Left lung (tissue), 10 donors: ENCODE measurements around the gene PARVG. TPM values are rescaled to one million over a fixed set of nuclear protein-coding genes. Genes with fewer than 3 reads are reported as not detected.
A peak's percentile ranks its signal among the peaks of the same experiment; 100 is the strongest.

Experiments
- ATAC-seq: fragments of 200-7000 bp; cut with Tn5 transposase; one replicate; pipeline ENCODE4 v1.9.1; 2020; ENCODE audit warnings: moderate library complexity
- DNase-seq, 4 donors: peaks; one replicate each; pipeline ENCODE4 v3.0.0-alpha.2; 2013 to 2020
- H3K27ac ChIP-seq, 2 donors: fragments of 200-600 bp; sonication (generic) in 1 of 2; one replicate each; pipeline versions ENCODE4 v1.5.0 to v1.8.0; 2020 to 2021
- H3K27me3 ChIP-seq, 2 donors: fragments of 200-600 bp; sonication (generic) in 1 of 2; one replicate each; pipeline versions ENCODE4 v1.5.0 to v1.8.0; 2020 to 2021
- H3K36me3 ChIP-seq, 2 donors: fragments of 200-600 bp; sonication (generic) in 1 of 2; one replicate each; pipeline versions ENCODE4 v1.5.0 to v1.8.0; 2020 to 2021
- H3K4me1 ChIP-seq, 2 donors: fragments of 200-600 bp; one replicate each; pipeline ENCODE4 v1.8.0; 2021
- H3K4me3 ChIP-seq, 2 donors: fragments of 200-600 bp; sonication (generic) in 1 of 2; one replicate each; pipeline versions ENCODE4 v1.5.0 to v1.8.0; 2020 to 2021; ENCODE audit warnings: mild to moderate bottlenecking in 1 of 2
- H3K9me3 ChIP-seq, 2 donors: fragments of 200-600 bp; sonication (generic) in 1 of 2; one replicate each; pipeline versions ENCODE4 v1.5.0 to v1.8.0; 2020 to 2021
- intact Hi-C, 2 donors: fragments of 100-400 bp; cut with DNase I; formaldehyde crosslinking; loops; one replicate each; pipeline versions ENCODE4 v1.11.2 to v1.14.2; 2022
- polyA plus RNA-seq, 6 donors: library from polyadenylated mRNA; unstranded; fragments of 120-200 nt; gene quantifications; one replicate each; pipeline ENCODE4 v1.2.1, GENCODE V29; 2013; ENCODE audit not compliant: insufficient read length in 6 of 6
- total RNA-seq, 2 donors: library from RNA; stranded (reverse); fragmentation: NEBNext Ultra II Directional; extraction: Animal tissue kit (Norgen Biotek cat#: 25700); gene quantifications; one replicate each; pipeline ENCODE4 v1.2.1, GENCODE V29; 2021
- TF ChIP-seq, protein P1 (sequence below), 2 donors: fragments of 200-600 bp; sonication (generic) in 1 of 2; IDR thresholded peaks; one replicate each; pipeline versions ENCODE4 v1.5.0 to v1.8.0; 2021; ENCODE audit warnings: antibody characterized with exemption in 2 of 2
- donor health status: DM: no; HTN: yes; CAD: no.
- donor health status: DM: no; HTN: no; CAD: no.

Gene PARVG
- total and polyA plus RNA-seq, 8 donors = 3.0 to 57.9 (median 3.5) TPM

GRCh38 chr22:44146088-44146861 is 34.5 kb upstream of the PARVG start:
- Histone ChIP-seq H3K4me1 (no peaks in the 10 kb centered on the region), H3K36me3 (peaks cover 0 to 40% of the 10 kb centered on the region in 2 donors), H3K9me3 (no peaks in the 10 kb centered on the region), H3K4me3 (no peak overlapping the region), H3K27ac (no peak overlapping the region), H3K27me3 (no peaks in the 10 kb centered on the region)
- DNase-seq = no peak
- ATAC-seq = no peak
- TF ChIP-seq, protein P1, sequence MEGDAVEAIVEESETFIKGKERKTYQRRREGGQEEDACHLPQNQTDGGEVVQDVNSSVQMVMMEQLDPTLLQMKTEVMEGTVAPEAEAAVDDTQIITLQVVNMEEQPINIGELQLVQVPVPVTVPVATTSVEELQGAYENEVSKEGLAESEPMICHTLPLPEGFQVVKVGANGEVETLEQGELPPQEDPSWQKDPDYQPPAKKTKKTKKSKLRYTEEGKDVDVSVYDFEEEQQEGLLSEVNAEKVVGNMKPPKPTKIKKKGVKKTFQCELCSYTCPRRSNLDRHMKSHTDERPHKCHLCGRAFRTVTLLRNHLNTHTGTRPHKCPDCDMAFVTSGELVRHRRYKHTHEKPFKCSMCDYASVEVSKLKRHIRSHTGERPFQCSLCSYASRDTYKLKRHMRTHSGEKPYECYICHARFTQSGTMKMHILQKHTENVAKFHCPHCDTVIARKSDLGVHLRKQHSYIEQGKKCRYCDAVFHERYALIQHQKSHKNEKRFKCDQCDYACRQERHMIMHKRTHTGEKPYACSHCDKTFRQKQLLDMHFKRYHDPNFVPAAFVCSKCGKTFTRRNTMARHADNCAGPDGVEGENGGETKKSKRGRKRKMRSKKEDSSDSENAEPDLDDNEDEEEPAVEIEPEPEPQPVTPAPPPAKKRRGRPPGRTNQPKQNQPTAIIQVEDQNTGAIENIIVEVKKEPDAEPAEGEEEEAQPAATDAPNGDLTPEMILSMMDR (IDR thresholded peaks at IDR 0.05) = no peak
- intact Hi-C loops = no loop called here

- Histone ChIP-seq H3K4me1 (no peaks in the 10 kb centered on the region), H3K27ac (no peak overlapping the region), H3K9me3 (no peaks in the 10 kb centered on the region), H3K36me3 (peaks cover 0 to 46% of the 10 kb centered on the region in 2 donors), H3K4me3 (no peak overlapping the region), H3K27me3 (no peaks in the 10 kb centered on the region)
- TF ChIP-seq, protein P1 (IDR thresholded peaks at IDR 0.05) = no peak
- DNase-seq (no peak), ATAC-seq (no peak)
- intact Hi-C loops = no loop called here
Observed at GRCh38 chr22:44147008-44147645, 33.6 kb upstream of the PARVG start.

DNA sequence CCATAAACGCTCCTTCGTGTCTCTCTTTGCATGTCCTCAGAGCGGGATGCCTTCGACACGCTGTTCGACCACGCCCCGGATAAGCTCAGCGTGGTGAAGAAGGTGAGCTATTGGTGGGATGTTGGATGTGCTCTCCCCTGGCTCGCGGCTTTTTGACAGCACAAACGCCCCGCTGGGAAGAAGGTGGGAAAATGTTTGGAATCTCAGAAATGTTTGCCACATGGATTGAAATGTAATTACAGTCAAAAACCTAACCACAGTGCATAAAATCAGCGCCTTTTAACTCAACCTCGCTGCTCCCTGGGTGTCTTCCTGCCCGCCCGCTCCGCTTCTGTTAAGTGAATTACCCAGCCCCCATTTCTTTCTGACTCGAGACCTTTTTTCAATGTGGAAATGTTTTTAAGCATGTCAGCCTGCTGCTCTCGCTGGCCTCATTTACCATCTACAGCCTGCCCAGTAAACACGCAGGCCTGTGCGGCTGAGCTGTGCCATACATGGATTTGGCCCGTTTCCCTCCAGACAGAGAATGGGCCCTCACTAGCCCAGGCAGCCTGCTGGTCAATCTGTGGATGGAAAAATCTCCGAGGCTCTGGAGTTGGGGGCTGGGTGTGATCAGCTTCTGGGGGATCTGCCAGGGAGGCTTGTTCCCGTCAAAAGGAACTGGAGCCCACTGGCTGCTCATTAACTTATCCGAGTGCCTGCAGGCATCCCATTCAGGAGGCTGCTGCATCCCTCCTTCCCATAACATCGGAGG is 32.7 kb upstream of the PARVG start:
- ATAC-seq = peak; percentile 45
- intact Hi-C loops = no loop called here
- DNase-seq = peak in 3 of 4 donors; percentile 53 to 86 (median 79)
- Histone ChIP-seq H3K9me3 (no peaks in the 10 kb centered on the region), H3K4me1 (no peaks in the 10 kb centered on the region), H3K27ac (peak overlapping the region in 1 of 2 donors; percentile 56), H3K36me3 (peaks cover 0 to 51% of the 10 kb centered on the region in 2 donors), H3K27me3 (no peaks in the 10 kb centered on the region), H3K4me3 (no peak overlapping the region)
- TF ChIP-seq, protein P1 (IDR thresholded peaks at IDR 0.05) = no peak

GRCh38 chr22:44151676-44152075 is 29.0 kb upstream of the PARVG start:
- no peaks in the 10 kb centered on the region for H3K27me3 ChIP-seq
- H3K36me3 ChIP-seq = peaks cover 0 to 55% of the 10 kb centered on the region in 2 donors
- TF ChIP-seq, protein P1 (IDR thresholded peaks at IDR 0.05) = no peak
- no peaks in the 10 kb centered on the region for H3K9me3 ChIP-seq
- H3K4me1 ChIP-seq = no peaks in the 10 kb centered on the region
- DNase-seq (peak in 1 of 4 donors; percentile 53), ATAC-seq (no peak)
- H3K4me3 ChIP-seq = no peak overlapping the region
- H3K27ac ChIP-seq = no peak overlapping the region
- intact Hi-C loops = no loop called here

DNA sequence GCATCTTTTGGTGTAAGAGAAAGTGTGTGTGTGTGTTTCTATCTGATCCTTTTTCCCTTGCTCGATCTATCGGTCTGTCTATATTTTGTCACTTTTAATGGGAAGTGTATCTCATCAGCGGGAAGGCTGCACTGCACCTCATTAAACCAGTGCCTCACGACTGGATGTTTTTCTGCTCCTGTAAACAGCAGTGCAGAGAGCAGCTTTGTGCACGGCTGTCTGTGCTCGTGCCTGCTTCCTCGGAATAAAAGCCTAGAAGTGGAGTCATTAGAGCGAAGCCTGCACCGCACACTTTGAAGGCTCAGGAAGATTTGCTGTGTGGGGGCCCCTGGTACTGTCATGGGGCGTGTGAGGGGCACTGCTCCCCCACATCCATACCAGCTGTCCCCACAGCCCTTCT is 27.0 kb upstream of the PARVG start:
- DNase-seq (no peak), ATAC-seq (no peak)
- Histone ChIP-seq H3K4me1 (no peaks in the 10 kb centered on the region), H3K9me3 (no peaks in the 10 kb centered on the region), H3K27ac (no peak overlapping the region), H3K27me3 (no peaks in the 10 kb centered on the region), H3K4me3 (no peak overlapping the region), H3K36me3 (peaks cover 0 to 65% of the 10 kb centered on the region in 2 donors)
- TF ChIP-seq, protein P1 (IDR thresholded peaks at IDR 0.05) = no peak
- intact Hi-C loops = no loop called here
